AML-193 (cell line): ENCODE results near the gene TULP4.
"Not testable (repeated sequence)": the region's sequence is repeated elsewhere in the genome, so short reads cannot be mapped to it uniquely, and the experiment has no call there.

Experiments
- DNase-seq, 2 experiments: peaks; one replicate each; lab custom pipeline; 2025; lab: John Stamatoyannopoulos, UW

The TULP4 gene

GRCh38 chr6:158502263-158502950, 190.1 kb downstream of the TULP4 start:
- no peak for DNase-seq

- no peak for DNase-seq
Measured at GRCh38 chr6:158503222-158503621, 191.0 kb downstream of the TULP4 start.

- DNase-seq = no peak
Measured at GRCh38 chr6:158503846-158504245, 191.6 kb downstream of the TULP4 start.

GRCh38 chr6:158505194-158505593, 192.9 kb downstream of the TULP4 start:
- DNase-seq = no peak

GRCh38 chr6:158506601-158507000, 194.3 kb downstream of the TULP4 start:
- DNase-seq = no peak

- DNase-seq = no peak
Measured at GRCh38 chr6:158507174-158507573, 194.9 kb downstream of the TULP4 start.

GRCh38 chr6:158508450-158508849, 196.2 kb downstream of the TULP4 start:
- DNase-seq = no peak

GRCh38 chr6:158509465-158509864, 197.2 kb downstream of the TULP4 start:
- no peak for DNase-seq

GRCh38 chr6:158512809-158513208, 200.5 kb downstream of the TULP4 start:
- DNase-seq = no peak

- no peak for DNase-seq
Measured at GRCh38 chr6:158514176-158514575, 201.9 kb downstream of the TULP4 start.

GRCh38 chr6:158514991-158515390, 202.7 kb downstream of the TULP4 start:
- DNase-seq = no peak

GRCh38 chr6:158516098-158516497, 203.8 kb downstream of the TULP4 start:
- no peak for DNase-seq

- no peak for DNase-seq
Measured at GRCh38 chr6:158517038-158517437, 204.8 kb downstream of the TULP4 start.

- DNase-seq = no peak
Measured at GRCh38 chr6:158517581-158517980, 205.3 kb downstream of the TULP4 start.

GRCh38 chr6:158518191-158519127, 206.2 kb downstream of the TULP4 start:
- DNase-seq = peak; percentile 61 to 63

- no peak for DNase-seq
Measured at GRCh38 chr6:158519300-158519699, 207.0 kb downstream of the TULP4 start.

GRCh38 chr6:158519761-158520160, 207.5 kb downstream of the TULP4 start:
- no peak for DNase-seq

- not testable (repeated sequence) for DNase-seq
Measured at GRCh38 chr6:158520975-158521374, 208.7 kb downstream of the TULP4 start.

- DNase-seq = no peak
Measured at GRCh38 chr6:158521759-158522158, 209.5 kb downstream of the TULP4 start.

GRCh38 chr6:158522616-158523015, 210.4 kb downstream of the TULP4 start:
- DNase-seq = no peak

GRCh38 chr6:158524311-158524710, 212.0 kb downstream of the TULP4 start:
- no peak for DNase-seq

- DNase-seq = not testable (repeated sequence)
Measured at GRCh38 chr6:158527858-158528257, 215.6 kb downstream of the TULP4 start.

GRCh38 chr6:158528826-158529225, 216.6 kb downstream of the TULP4 start:
- no peak for DNase-seq
